ENCODE measurements around the gene SYNGR3.

The SYNGR3 gene

GRCh38 chr16:1976951-1977874 is 12.6 kb upstream of the SYNGR3 start:
- DNase-seq (ENCODE audit: low read depth in 3 of 3), result no peak

GRCh38 chr16:1977875-1978268 is 11.9 kb upstream of the SYNGR3 start:
- no peak for DNase-seq (ENCODE audit: low read depth in 3 of 3)

GRCh38 chr16:1978476-1979120 is 11.2 kb upstream of the SYNGR3 start:
- DNase-seq (ENCODE audit: low read depth in 3 of 3), result no peak

GRCh38 chr16:1979271-1980029 is 10.3 kb upstream of the SYNGR3 start:
- no peak for DNase-seq (ENCODE audit: low read depth in 3 of 3)

GRCh38 chr16:1980030-1980769 is 9.6 kb upstream of the SYNGR3 start:
- DNase-seq (ENCODE audit: low read depth in 3 of 3), result no peak

- DNase-seq (ENCODE audit: low read depth in 3 of 3), result no peak
Observed at GRCh38 chr16:1980770-1981087, 9.0 kb upstream of the SYNGR3 start.

GRCh38 chr16:1981398-1981836 is 8.4 kb upstream of the SYNGR3 start, which contains the start of gene NOXO1:
Gene NOXO1 (minus strand): TSS chr16:1981469. CDS start chr16:1981179, 290 bp downstream.
- no peak for DNase-seq (ENCODE audit: low read depth in 3 of 3)

GRCh38 chr16:1982013-1982433 is 7.7 kb upstream of the SYNGR3 start:
- DNase-seq (ENCODE audit: low read depth in 3 of 3), result no peak

GRCh38 chr16:1982991-1983543 is 6.7 kb upstream of the SYNGR3 start:
- no peak for DNase-seq (ENCODE audit: low read depth in 3 of 3)

GRCh38 chr16:1983544-1984346 is 6.0 kb upstream of the SYNGR3 start, which contains the start of gene GFER:
Gene GFER (plus strand): TSS chr16:1984193. CDS start chr16:1984219, 26 bp downstream.
- DNase-seq (ENCODE audit: low read depth in 3 of 3), result peak in 2 of 3 donors; percentile 66 to 67

- DNase-seq (ENCODE audit: low read depth in 3 of 3), result no peak
Observed at GRCh38 chr16:1984347-1985225, 5.2 kb upstream of the SYNGR3 start.

GRCh38 chr16:1985466-1986150 is 4.2 kb upstream of the SYNGR3 start:
- DNase-seq (ENCODE audit: low read depth in 3 of 3), result no peak

- DNase-seq (ENCODE audit: low read depth in 3 of 3), result no peak
Observed at GRCh38 chr16:1987198-1987597, 2.6 kb upstream of the SYNGR3 start.

- DNase-seq (ENCODE audit: low read depth in 3 of 3), result no peak
Observed at GRCh38 chr16:1990101-1990350, 256 bp downstream of the SYNGR3 start.

GRCh38 chr16:1990351-1991134 is 773 bp downstream of the SYNGR3 start:
- DNase-seq (ENCODE audit: low read depth in 3 of 3), result no peak

- no peak for DNase-seq (ENCODE audit: low read depth in 3 of 3)
Observed at GRCh38 chr16:1991135-1991551, 1.4 kb downstream of the SYNGR3 start.

- DNase-seq (ENCODE audit: low read depth in 3 of 3), result no peak
Observed at GRCh38 chr16:1991588-1991947, 1.8 kb downstream of the SYNGR3 start.

Measured in stimulated activated CD4-positive, alpha-beta T cell treated with anti-CD3 and anti-CD28 coated beads, TNF-alpha, amount 100 ng/mL, for 48 hours (primary cell).